ENCODE data around the gene TPPP. TPM values are rescaled to one million over a fixed set of nuclear protein-coding genes. Genes with fewer than 3 reads are reported as not detected.
"Not testable (repeated sequence)": the region's sequence is repeated elsewhere in the genome, so short reads cannot be mapped to it uniquely, and the experiment has no call there.

Gene TPPP
- polyA plus RNA-seq, 3 donors = 3.5 to 6.4 (median 4.2) TPM

GRCh38 chr5:696753-697702 lies 3.9 kb upstream of the TPPP start:
- not testable (repeated sequence) for DNase-seq

GRCh38 chr5:696191-696590 lies 3.0 kb upstream of the TPPP start:
- DNase-seq = not testable (repeated sequence)

DNA sequence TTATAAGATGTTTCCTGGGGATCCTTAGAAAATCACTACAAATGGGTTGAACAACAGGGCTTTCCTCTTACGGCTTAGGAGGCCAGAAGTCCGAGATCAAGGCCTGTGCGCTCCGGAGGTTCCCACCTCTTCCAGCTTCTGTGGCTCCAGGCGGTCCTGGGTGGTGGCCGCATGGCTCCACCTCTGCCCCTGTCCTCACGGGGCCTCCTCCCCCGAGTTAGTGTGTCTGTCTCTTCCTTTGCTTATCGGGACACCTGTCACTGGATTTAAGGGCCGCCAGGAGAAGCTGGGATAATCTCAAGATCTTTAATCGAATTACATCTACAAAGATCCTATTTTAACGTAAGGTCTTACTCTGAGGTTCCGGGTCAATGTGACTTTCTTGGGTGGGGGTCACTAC lies 2.3 kb upstream of the TPPP start:
- not testable (repeated sequence) for DNase-seq

- not testable (repeated sequence) for DNase-seq
These were observed 885 bp upstream of the TPPP start for GRCh38 chr5:694042-694431.

- DNase-seq = not testable (repeated sequence)
These were observed 567 bp downstream of the TPPP start for GRCh38 chr5:692529-693041.

DNA sequence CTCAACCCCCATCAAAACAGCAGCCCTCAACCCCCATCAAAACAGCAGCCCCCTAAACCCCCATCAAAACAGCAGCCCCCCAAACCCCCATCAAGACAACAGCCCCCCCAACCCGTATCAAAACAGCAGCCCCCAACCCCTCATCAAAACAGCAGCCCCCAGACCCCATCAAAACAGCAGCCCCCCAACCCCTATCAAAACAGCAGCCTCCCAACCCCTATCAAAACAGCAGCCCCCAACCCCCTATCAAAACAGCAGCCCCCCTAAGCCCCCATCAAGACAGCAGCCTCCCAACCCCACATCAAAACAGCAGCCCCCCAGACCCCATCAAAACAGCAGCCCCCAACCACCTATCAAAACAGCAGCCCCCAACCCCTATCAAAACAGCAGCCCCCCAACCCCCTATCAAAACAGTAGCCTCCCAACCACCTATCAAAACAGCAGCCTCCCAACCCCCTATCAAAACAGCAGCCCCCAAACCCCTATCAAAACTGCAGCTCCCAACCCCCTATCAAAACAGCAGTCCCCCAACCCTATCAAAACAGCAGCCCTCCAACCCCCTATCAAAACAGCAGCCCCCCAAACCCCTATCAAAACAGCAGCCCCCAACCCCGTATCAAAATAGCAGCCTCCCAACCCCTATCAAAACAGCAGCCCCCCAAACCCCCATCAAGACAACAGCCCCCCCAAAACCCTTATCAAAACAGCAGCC lies 1.2 kb downstream of the TPPP start:
- no peak for DNase-seq

GRCh38 chr5:691049-691448 lies 2.1 kb downstream of the TPPP start:
- not testable (repeated sequence) for DNase-seq

DNA sequence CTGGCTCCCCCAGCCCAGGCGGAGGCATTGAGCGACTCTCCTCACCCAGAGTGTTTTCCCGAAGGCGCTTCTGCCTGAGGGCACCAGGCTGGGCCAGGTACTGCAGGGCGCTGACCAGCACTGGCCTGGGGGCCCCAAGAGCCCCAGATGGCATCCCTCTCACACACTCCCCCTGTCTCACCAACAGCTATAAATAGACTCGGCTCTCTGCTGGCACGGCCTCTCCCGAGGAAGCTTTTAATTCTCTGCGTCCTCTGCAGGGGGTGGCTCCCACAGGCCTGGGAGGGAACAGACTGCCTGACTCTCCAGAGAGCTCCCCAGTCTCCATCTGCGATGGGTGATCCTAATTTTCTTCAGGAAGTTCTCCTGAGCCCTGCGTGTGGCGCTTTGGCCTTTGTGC lies 2.9 kb downstream of the TPPP start:
- DNase-seq = not testable (repeated sequence)

DNA sequence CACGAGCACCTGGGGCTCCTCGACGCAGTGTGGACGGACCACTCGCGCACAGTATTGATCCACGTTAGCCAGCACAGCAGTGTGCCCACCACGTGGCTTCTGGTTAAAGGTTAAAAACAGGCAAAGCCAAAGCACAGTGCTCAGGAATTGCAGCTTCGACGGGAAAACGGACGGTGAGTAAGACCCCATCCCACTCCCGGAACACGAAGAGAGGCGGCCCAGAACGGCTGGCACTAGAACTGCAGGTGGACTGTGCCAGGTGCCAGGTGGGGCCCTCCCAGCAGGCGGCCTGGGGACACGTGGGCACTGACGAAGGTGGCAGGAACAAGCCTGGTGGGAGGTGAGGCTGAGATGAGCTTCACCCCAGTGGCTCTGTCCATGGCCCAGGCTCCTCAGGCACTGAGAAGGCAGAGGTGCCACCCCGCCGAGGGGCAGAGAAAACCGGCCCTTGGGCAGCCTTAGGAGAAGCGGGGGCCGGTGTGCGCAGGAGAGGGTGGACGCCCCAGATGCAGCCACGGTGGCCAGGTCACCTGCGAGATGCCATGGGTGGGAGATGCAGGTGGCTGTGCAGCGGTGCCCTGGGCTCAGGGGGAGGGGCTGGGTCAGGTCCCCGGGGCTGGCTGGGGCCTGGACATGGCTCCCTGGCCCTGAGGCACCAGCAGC lies 4.7 kb downstream of the TPPP start:
- DNase-seq = not testable (repeated sequence)

GRCh38 chr5:686936-687335 lies 6.2 kb downstream of the TPPP start:
- not testable (repeated sequence) for DNase-seq

- DNase-seq = not testable (repeated sequence)
These were observed 7.0 kb downstream of the TPPP start for GRCh38 chr5:686172-686523.

- no peak for DNase-seq
These were observed 7.6 kb downstream of the TPPP start for GRCh38 chr5:685262-686171.

DNA sequence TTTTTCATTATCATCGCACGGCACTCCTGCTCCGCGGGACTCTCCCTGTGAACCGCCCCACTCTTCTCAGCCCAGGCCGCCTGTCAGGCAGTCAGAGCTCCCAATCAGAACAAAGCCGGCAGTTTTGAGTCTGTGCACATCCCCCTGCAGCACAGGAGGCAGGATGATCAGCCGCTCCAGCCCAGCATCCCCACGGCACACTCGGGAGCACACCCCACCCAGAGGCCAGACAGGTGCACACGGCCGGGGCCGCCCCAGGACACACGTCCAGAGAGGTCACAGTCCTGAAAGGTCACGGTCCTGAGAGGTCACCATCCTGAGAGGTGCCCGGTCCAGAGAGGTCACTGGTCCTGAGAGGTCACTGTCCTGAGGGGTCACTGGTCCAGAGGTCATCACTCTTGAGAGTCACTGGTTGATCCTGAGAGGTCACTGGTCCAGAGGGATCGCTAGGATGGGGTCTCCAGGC lies 8.4 kb downstream of the TPPP start:
- DNase-seq = no peak

- DNase-seq = no peak
These were observed 9.3 kb downstream of the TPPP start for GRCh38 chr5:683551-684481.

GRCh38 chr5:682651-683358 lies 10.3 kb downstream of the TPPP start:
- DNase-seq = not testable (repeated sequence)

DNA sequence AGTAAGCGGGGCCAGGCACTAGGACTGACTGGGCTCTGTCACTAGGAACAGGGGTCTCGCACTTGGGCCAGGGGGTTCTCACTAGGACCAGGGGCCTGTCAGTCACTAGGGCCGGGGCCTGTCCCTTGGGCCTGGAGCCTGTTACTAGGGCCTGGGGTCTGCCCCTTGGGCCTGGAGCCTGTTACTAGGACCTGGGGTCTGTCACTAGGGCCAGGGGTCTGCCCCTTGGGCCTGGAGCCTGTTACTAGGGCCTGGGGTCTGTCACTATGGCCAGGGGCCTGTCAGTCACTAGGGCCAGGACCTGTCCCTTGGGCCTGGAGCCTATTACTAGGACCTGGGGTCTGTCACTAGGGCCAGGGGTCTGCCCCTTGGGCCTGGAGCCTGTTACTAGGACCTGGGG lies 10.9 kb downstream of the TPPP start:
- DNase-seq = not testable (repeated sequence)

- DNase-seq = not testable (repeated sequence)
These were observed 11.6 kb downstream of the TPPP start for GRCh38 chr5:681317-682191.

DNA sequence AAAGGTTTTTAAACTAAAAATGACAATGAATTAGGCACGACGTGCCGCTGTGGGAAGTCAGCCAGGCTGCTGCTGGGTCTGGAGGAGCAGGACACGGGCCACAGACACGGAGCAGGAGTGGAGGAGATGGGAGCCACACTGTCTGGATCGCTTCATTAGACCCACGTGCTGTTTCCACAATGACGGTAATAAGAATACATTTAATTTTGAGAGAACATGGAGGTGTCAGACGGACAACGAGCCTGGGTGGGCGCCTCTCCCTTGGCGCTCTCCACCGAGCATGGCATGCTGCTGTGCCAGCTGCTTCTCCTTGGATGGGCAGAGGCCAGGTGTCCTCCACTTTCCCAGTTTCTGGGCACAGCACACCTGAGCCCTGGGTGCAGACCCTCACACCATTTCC lies 12.3 kb downstream of the TPPP start:
- not testable (repeated sequence) for DNase-seq
